Suprapubic skin (tissue), 4 donors: ENCODE data around the gene RHEB. TPM values are rescaled to one million over a fixed set of nuclear protein-coding genes. Genes with fewer than 3 reads are reported as not detected.

Experiments
- DNase-seq, 2 donors: peaks; one replicate each; pipeline ENCODE4 v3.0.0-alpha.2; 2019; ENCODE audit warnings: low spot score in 2 of 2
- H3K27ac ChIP-seq: fragments of 200-600 bp; sonication (generic); one replicate; pipeline ENCODE4 v1.5.1; 2019
- H3K27me3 ChIP-seq: fragments of 200-600 bp; sonication (generic); one replicate; pipeline ENCODE4 v1.5.1; 2019
- H3K36me3 ChIP-seq: fragments of 200-600 bp; sonication (generic); one replicate; pipeline ENCODE4 v1.5.1; 2019
- H3K4me1 ChIP-seq: fragments of 200-600 bp; sonication (generic); one replicate; pipeline ENCODE4 v1.5.1; 2019
- H3K4me3 ChIP-seq: fragments of 200-600 bp; sonication (generic); one replicate; pipeline ENCODE4 v1.5.1; 2019; ENCODE audit warnings: mild to moderate bottlenecking
- H3K9me3 ChIP-seq: fragments of 200-600 bp; sonication (generic); one replicate; pipeline ENCODE4 v1.5.1; 2019
- EP300 ChIP-seq: sonication (generic); formaldehyde crosslinking; IDR thresholded peaks from one replicate; pipeline ENCODE4 v1.6.1; 2017; ENCODE audit warnings: antibody characterized with exemption
- POLR2A ChIP-seq, 2 donors: fragments of 450-650 bp; IDR thresholded peaks; one replicate each; pipeline ENCODE4 v1.6.1; 2017; ENCODE audit warnings: antibody characterized with exemption in 2 of 2, mild to moderate bottlenecking in 2 of 2, moderate library complexity in 2 of 2
- POLR2AphosphoS5 ChIP-seq, 3 donors: sonication (generic); formaldehyde crosslinking; IDR thresholded peaks; one replicate each; pipeline ENCODE4 v1.6.1; 2017; ENCODE audit warnings: antibody characterized with exemption in 3 of 3
- WGBS: methylation state at CpG from one replicate; pipeline ENCODE4 v1.1.5; 2018; 5-methylcytosine and 5-hydroxymethylcytosine counted together
- total RNA-seq, 4 donors: library from RNA; depleted of rRNA; stranded (reverse); fragments of >200 nt; gene quantifications; one replicate each; pipeline ENCODE4 v1.1.0, GENCODE V29; 2016
- TF ChIP-seq, protein P1 (sequence below), 2 donors: fragments of 200-600 bp in 1 of 2; fragments of 450-650 bp in 1 of 2; sonication (generic) in 1 of 2; IDR thresholded peaks; one replicate each; pipeline ENCODE4 v1.5.1; 2016 to 2019; ENCODE audit warnings: antibody characterized with exemption in 2 of 2, mild to moderate bottlenecking in 1 of 2, moderate library complexity in 1 of 2

The RHEB gene
- total RNA-seq, 4 donors from 2014 or later = 46.5 to 62.2 (median 53.9) TPM

GRCh38 chr7:151489498-151489897 is 30.2 kb downstream of the RHEB start:
- peaks cover 23% of the 10 kb centered on the region for H3K4me1 ChIP-seq
- 73% methylated on average over 2 of the region's 2 CpGs for WGBS
- TF ChIP-seq POLR2AphosphoS5 (IDR thresholded peaks at IDR 0.05) (no peak), EP300 (no peak), POLR2A (IDR thresholded peaks at IDR 0.05) (no peak)
- TF ChIP-seq, protein P1, sequence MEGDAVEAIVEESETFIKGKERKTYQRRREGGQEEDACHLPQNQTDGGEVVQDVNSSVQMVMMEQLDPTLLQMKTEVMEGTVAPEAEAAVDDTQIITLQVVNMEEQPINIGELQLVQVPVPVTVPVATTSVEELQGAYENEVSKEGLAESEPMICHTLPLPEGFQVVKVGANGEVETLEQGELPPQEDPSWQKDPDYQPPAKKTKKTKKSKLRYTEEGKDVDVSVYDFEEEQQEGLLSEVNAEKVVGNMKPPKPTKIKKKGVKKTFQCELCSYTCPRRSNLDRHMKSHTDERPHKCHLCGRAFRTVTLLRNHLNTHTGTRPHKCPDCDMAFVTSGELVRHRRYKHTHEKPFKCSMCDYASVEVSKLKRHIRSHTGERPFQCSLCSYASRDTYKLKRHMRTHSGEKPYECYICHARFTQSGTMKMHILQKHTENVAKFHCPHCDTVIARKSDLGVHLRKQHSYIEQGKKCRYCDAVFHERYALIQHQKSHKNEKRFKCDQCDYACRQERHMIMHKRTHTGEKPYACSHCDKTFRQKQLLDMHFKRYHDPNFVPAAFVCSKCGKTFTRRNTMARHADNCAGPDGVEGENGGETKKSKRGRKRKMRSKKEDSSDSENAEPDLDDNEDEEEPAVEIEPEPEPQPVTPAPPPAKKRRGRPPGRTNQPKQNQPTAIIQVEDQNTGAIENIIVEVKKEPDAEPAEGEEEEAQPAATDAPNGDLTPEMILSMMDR (IDR thresholded peaks at IDR 0.05) = no peak
- H3K9me3 ChIP-seq = no peaks in the 10 kb centered on the region
- no peaks in the 10 kb centered on the region for H3K27me3 ChIP-seq
- no peak overlapping the region for H3K27ac ChIP-seq
- peaks cover 22% of the 10 kb centered on the region for H3K36me3 ChIP-seq
- DNase-seq = no peak
- H3K4me3 ChIP-seq = no peak overlapping the region

GRCh38 chr7:151488096-151488495 is 31.6 kb downstream of the RHEB start:
- H3K27ac ChIP-seq = no peak overlapping the region
- peaks cover 30% of the 10 kb centered on the region for H3K36me3 ChIP-seq
- no peaks in the 10 kb centered on the region for H3K27me3 ChIP-seq
- no peak overlapping the region for H3K4me3 ChIP-seq
- no peak for TF ChIP-seq POLR2AphosphoS5 (IDR thresholded peaks at IDR 0.05)
- TF ChIP-seq POLR2A (IDR thresholded peaks at IDR 0.05) = no peak
- TF ChIP-seq, protein P1 (IDR thresholded peaks at IDR 0.05) = no peak
- H3K4me1 ChIP-seq = peaks cover 16% of the 10 kb centered on the region
- no peak for DNase-seq
- no peaks in the 10 kb centered on the region for H3K9me3 ChIP-seq

- Histone ChIP-seq H3K4me1 (peaks cover 16% of the 10 kb centered on the region), H3K9me3 (no peaks in the 10 kb centered on the region), H3K27ac (no peak overlapping the region), H3K4me3 (no peak overlapping the region), H3K36me3 (peaks cover 37% of the 10 kb centered on the region), H3K27me3 (no peaks in the 10 kb centered on the region)
- no peak for DNase-seq
- no peak for TF ChIP-seq EP300
- TF ChIP-seq, protein P1 (IDR thresholded peaks at IDR 0.05) = no peak
- TF ChIP-seq POLR2AphosphoS5 (IDR thresholded peaks at IDR 0.05) = no peak
- no peak for TF ChIP-seq POLR2A (IDR thresholded peaks at IDR 0.05)
- 91% methylated on average over 2 of the region's 2 CpGs for WGBS
Measured at GRCh38 chr7:151487228-151487627, 32.5 kb downstream of the RHEB start.

DNA sequence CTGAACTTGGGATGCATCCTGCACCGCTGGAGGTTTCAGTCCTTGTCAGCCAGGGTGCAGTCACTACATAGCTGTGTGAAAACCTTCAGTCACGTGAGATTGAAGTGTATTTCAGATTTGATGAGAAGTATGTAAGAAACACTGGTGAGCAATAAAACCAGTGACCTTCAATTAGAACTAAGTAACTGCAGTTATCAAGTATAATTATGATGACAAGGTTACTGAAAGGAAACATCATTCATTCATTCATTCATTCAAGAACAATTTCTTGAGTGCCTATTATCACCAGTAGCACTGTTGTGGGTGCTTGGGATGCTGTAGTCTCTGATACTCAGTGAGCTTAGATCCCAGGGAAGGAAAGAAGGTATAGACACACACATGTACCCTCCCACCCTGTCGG is 33.6 kb downstream of the RHEB start:
- no peaks in the 10 kb centered on the region for H3K9me3 ChIP-seq
- WGBS = 98% methylated on average over 3 of the region's 3 CpGs
- H3K4me1 ChIP-seq = peaks cover 16% of the 10 kb centered on the region
- DNase-seq = no peak
- no peak overlapping the region for H3K4me3 ChIP-seq
- no peak for TF ChIP-seq EP300
- no peak for TF ChIP-seq POLR2A (IDR thresholded peaks at IDR 0.05)
- TF ChIP-seq, protein P1 (IDR thresholded peaks at IDR 0.05) = no peak
- no peak for TF ChIP-seq POLR2AphosphoS5 (IDR thresholded peaks at IDR 0.05)
- no peaks in the 10 kb centered on the region for H3K27me3 ChIP-seq
- no peak overlapping the region for H3K27ac ChIP-seq
- H3K36me3 ChIP-seq = peaks cover 44% of the 10 kb centered on the region

DNA sequence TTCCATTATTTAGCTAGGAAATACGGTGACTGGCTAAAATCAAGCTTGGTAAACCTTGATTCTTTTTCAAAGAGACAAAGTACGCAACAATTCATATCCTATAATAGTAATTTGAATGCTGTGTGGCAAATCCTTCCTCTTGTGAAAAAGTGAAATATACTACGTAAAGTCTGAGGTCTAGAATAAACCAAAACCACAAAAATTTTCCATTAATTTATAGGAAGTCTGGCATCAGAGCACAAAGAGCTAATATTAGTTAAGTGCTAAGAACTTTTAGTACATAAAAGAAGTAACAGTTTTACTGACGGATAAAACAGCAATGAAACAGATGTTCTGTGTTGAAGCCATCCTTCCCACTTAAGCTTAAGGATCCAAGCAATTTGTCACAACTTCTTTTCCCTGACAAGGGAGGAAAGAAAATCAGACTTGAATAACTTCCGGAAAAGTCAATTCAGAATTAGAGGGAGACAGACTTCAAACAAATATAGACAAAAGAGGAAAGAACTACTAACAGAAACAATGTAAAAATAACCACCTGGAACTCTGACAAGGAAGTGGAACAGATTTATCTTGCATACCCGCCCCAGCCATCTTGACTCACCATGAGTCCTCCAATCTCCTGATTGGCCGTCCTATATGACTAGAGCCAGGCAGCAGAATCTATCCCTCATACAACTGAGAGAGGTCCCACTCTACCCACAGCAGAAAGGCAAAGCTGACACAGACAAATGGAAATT is 34.6 kb downstream of the RHEB start:
- Histone ChIP-seq H3K4me1 (peaks cover 13% of the 10 kb centered on the region), H3K36me3 (peaks cover 39% of the 10 kb centered on the region), H3K4me3 (no peak overlapping the region), H3K9me3 (no peaks in the 10 kb centered on the region), H3K27ac (no peak overlapping the region), H3K27me3 (no peaks in the 10 kb centered on the region)
- DNase-seq = no peak
- whole genome bisulfite sequencing = 68% methylated on average over 7 of the region's 7 CpGs
- no peak for TF ChIP-seq POLR2A (IDR thresholded peaks at IDR 0.05)
- no peak for TF ChIP-seq EP300
- no peak for TF ChIP-seq POLR2AphosphoS5 (IDR thresholded peaks at IDR 0.05)
- TF ChIP-seq, protein P1 (IDR thresholded peaks at IDR 0.05) = no peak
